ENCODE measurements around the gene HS3ST3A1. TPM values are rescaled to one million over a fixed set of nuclear protein-coding genes. Genes with fewer than 3 reads are reported as not detected.

Gene HS3ST3A1
- total and polyA plus RNA-seq, 2 of the 8 experiments (the other 6 are each of a cell fraction or from before 2014, with no cell fraction given) = 5.4 to 5.7 TPM

DNA sequence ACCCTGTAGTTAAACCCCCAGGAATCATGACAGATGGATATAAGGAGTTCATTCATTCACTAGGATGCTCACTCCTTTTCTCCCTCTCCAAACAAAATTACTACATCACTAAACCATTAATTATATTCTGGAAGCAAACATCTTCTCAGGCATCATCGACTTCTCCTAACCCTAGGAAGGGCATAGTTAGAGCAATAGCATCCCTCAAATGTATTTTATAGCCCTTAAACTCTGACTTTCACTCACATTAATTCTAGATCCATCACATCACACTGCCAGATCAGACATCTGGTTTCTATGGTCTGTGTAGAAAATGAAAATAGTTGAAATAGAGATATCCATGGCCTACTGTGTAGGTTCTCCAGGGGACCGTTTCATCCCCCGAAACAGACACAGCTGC is 143.9 kb downstream of the HS3ST3A1 start (continued):
- TF ChIP-seq RFX5 (IDR thresholded peaks at IDR 0.05; ENCODE audit: borderline replicate concordance, low read depth, low read length) (no peak), JUND (IDR thresholded peaks at IDR 0.05; ENCODE audit: low read length) (no peak), PHF8 (conservative IDR thresholded peaks at IDR 0.05; ENCODE audit: low read depth, low read length) (no peak)

Small RNAs within 50 kb of the gene (microRNA-seq; reads per million reads assigned to microRNA genes)
- gene MIR548H3 (ENCODE audit: borderline microRNAs expressed in 2 of 2, borderline number of aligned reads in 2 of 2, borderline replicate concordance in 1 of 2) = 0 reads per million in 2 experiments

Small RNAs within 50 kb of the gene (small RNA-seq; reads per million reads assigned to genes)
- not detected for gene MIR548H3 (ENCODE audit: insufficient read depth)
